DND-41 (cell line): ENCODE data around the gene CRABP1.

Experiments used
- EZH2 ChIP-seq: IDR thresholded peaks from 3 replicates; pipeline ENCODE4 v1.6.1; 2012; ENCODE audit warnings: borderline replicate concordance, low read depth, mild to moderate bottlenecking, moderate library complexity, low read length, inconsistent platforms; ENCODE audit not compliant: severe bottlenecking
- TF ChIP-seq, protein P1 (sequence below): IDR thresholded peaks from 2 replicates; pipeline ENCODE4 v1.5.1; 2012; ENCODE audit warnings: borderline replicate concordance, low read length, moderate library complexity, mild to moderate bottlenecking; ENCODE audit not compliant: poor library complexity, severe bottlenecking; ENCODE audit errors: extremely low read depth

DNA sequence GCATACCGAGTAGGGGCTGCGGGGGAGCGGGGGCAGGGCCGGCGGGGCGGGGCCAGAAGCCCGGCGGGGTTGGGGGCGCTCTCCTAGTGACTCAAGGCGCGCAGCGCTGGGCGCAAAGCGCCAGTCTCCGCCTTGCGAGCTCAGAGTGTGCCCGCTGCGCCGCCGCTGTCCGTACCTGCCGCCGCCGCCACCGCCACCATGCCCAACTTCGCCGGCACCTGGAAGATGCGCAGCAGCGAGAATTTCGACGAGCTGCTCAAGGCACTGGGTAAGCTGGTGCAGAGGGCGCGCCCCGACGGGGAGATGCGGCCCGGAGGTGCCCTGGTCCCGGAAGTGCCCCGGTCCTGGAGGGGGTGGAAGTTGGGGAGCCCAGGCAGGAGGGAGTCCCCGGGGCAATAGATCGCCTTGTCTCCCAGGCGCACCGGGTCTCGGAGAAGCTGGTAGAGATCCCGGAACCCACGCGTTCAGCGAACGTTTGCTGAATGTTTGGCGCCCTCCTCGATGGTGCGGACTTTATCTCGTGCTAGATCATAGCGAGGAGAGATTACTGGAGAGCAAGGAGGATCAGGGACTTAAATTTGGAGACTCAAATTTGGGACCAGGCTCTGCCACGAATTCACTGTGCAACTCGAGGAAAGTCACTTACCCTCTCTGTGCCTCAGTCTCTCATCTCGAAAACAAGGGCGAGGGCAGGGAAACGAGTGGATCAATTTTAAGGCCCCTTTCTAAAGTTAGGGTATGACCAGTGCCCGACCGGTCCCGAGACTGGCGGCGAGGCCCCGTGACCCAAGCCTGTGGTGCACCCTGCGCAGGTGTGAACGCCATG, at the start of gene CRABP1:
- TF ChIP-seq, protein P1, sequence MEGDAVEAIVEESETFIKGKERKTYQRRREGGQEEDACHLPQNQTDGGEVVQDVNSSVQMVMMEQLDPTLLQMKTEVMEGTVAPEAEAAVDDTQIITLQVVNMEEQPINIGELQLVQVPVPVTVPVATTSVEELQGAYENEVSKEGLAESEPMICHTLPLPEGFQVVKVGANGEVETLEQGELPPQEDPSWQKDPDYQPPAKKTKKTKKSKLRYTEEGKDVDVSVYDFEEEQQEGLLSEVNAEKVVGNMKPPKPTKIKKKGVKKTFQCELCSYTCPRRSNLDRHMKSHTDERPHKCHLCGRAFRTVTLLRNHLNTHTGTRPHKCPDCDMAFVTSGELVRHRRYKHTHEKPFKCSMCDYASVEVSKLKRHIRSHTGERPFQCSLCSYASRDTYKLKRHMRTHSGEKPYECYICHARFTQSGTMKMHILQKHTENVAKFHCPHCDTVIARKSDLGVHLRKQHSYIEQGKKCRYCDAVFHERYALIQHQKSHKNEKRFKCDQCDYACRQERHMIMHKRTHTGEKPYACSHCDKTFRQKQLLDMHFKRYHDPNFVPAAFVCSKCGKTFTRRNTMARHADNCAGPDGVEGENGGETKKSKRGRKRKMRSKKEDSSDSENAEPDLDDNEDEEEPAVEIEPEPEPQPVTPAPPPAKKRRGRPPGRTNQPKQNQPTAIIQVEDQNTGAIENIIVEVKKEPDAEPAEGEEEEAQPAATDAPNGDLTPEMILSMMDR = no peak
- TF ChIP-seq EZH2 = no peak
